ENCODE data around the gene KCNG2.

The KCNG2 gene

GRCh38 chr18:79878741-79879378, 81.1 kb downstream of the KCNG2 start:
- Histone ChIP-seq H3K27ac (ENCODE audit: low read depth, low read length) (no peak overlapping the region), H3K27me3 (ENCODE audit: control insufficient read depth in 1 of 2, insufficient read depth in 2 of 2, low read length in 2 of 2) (peaks cover 0 to 9% of the 10 kb centered on the region in 2 donors), H3K4me1 (ENCODE audit: insufficient read depth, low read length) (no peaks in the 10 kb centered on the region), H3K9ac (ENCODE audit: low read length) (no peak overlapping the region), H3K4me3 (ENCODE audit: low read depth in 1 of 2, low read length in 2 of 2) (no peak overlapping the region), H3K9me3 (ENCODE audit: low read length) (no peaks in the 10 kb centered on the region), H3K36me3 (ENCODE audit: insufficient read depth, low read length) (no peaks in the 10 kb centered on the region)

GRCh38 chr18:79879566-79879965, 81.8 kb downstream of the KCNG2 start:
- no peaks in the 10 kb centered on the region for H3K4me1 ChIP-seq (ENCODE audit: insufficient read depth, low read length)
- no peak overlapping the region for H3K4me3 ChIP-seq (ENCODE audit: low read depth in 1 of 2, low read length in 2 of 2)
- H3K9ac ChIP-seq (ENCODE audit: low read length) = no peak overlapping the region
- H3K36me3 ChIP-seq (ENCODE audit: insufficient read depth, low read length) = no peaks in the 10 kb centered on the region
- H3K27ac ChIP-seq (ENCODE audit: low read depth, low read length) = no peak overlapping the region
- no peaks in the 10 kb centered on the region for H3K9me3 ChIP-seq (ENCODE audit: low read length)
- H3K27me3 ChIP-seq (ENCODE audit: control insufficient read depth in 1 of 2, insufficient read depth in 2 of 2, low read length in 2 of 2) = peaks cover 0 to 9% of the 10 kb centered on the region in 2 donors

- H3K4me1 ChIP-seq (ENCODE audit: insufficient read depth, low read length) = no peaks in the 10 kb centered on the region
- no peaks in the 10 kb centered on the region for H3K9me3 ChIP-seq (ENCODE audit: low read length)
- H3K4me3 ChIP-seq (ENCODE audit: low read depth in 1 of 2, low read length in 2 of 2) = no peak overlapping the region
- no peaks in the 10 kb centered on the region for H3K36me3 ChIP-seq (ENCODE audit: insufficient read depth, low read length)
- no peak overlapping the region for H3K27ac ChIP-seq (ENCODE audit: low read depth, low read length)
- H3K27me3 ChIP-seq (ENCODE audit: control insufficient read depth in 1 of 2, insufficient read depth in 2 of 2, low read length in 2 of 2) = peaks cover 0 to 4% of the 10 kb centered on the region in 2 donors
- H3K9ac ChIP-seq (ENCODE audit: low read length) = no peak overlapping the region
Observed at GRCh38 chr18:79881695-79882094, 84.0 kb downstream of the KCNG2 start.

GRCh38 chr18:79882522-79883241, 84.9 kb downstream of the KCNG2 start:
- peaks cover 0 to 4% of the 10 kb centered on the region in 2 donors for H3K27me3 ChIP-seq (ENCODE audit: control insufficient read depth in 1 of 2, insufficient read depth in 2 of 2, low read length in 2 of 2)
- H3K36me3 ChIP-seq (ENCODE audit: insufficient read depth, low read length) = no peaks in the 10 kb centered on the region
- no peak overlapping the region for H3K4me3 ChIP-seq (ENCODE audit: low read depth in 1 of 2, low read length in 2 of 2)
- no peak overlapping the region for H3K27ac ChIP-seq (ENCODE audit: low read depth, low read length)
- no peaks in the 10 kb centered on the region for H3K4me1 ChIP-seq (ENCODE audit: insufficient read depth, low read length)
- no peak overlapping the region for H3K9ac ChIP-seq (ENCODE audit: low read length)
- H3K9me3 ChIP-seq (ENCODE audit: low read length) = no peaks in the 10 kb centered on the region

- H3K4me1 ChIP-seq (ENCODE audit: insufficient read depth, low read length) = no peaks in the 10 kb centered on the region
- peaks cover 0 to 4% of the 10 kb centered on the region in 2 donors for H3K27me3 ChIP-seq (ENCODE audit: control insufficient read depth in 1 of 2, insufficient read depth in 2 of 2, low read length in 2 of 2)
- no peak overlapping the region for H3K4me3 ChIP-seq (ENCODE audit: low read depth in 1 of 2, low read length in 2 of 2)
- no peak overlapping the region for H3K9ac ChIP-seq (ENCODE audit: low read length)
- no peaks in the 10 kb centered on the region for H3K36me3 ChIP-seq (ENCODE audit: insufficient read depth, low read length)
- H3K9me3 ChIP-seq (ENCODE audit: low read length) = no peaks in the 10 kb centered on the region
- H3K27ac ChIP-seq (ENCODE audit: low read depth, low read length) = no peak overlapping the region
Observed at GRCh38 chr18:79883461-79884293, 85.9 kb downstream of the KCNG2 start.

GRCh38 chr18:79884294-79884962, 86.7 kb downstream of the KCNG2 start:
- no peak overlapping the region for H3K27ac ChIP-seq (ENCODE audit: low read depth, low read length)
- no peak overlapping the region for H3K9ac ChIP-seq (ENCODE audit: low read length)
- peaks cover 7% of the 10 kb centered on the region for H3K9me3 ChIP-seq (ENCODE audit: low read length)
- H3K4me3 ChIP-seq (ENCODE audit: low read depth in 1 of 2, low read length in 2 of 2) = no peak overlapping the region
- no peaks in the 10 kb centered on the region for H3K4me1 ChIP-seq (ENCODE audit: insufficient read depth, low read length)
- H3K27me3 ChIP-seq (ENCODE audit: control insufficient read depth in 1 of 2, insufficient read depth in 2 of 2, low read length in 2 of 2) = peaks cover 0 to 4% of the 10 kb centered on the region in 2 donors
- no peaks in the 10 kb centered on the region for H3K36me3 ChIP-seq (ENCODE audit: insufficient read depth, low read length)

- Histone ChIP-seq H3K4me3 (ENCODE audit: low read depth in 1 of 2, low read length in 2 of 2) (no peak overlapping the region), H3K9me3 (ENCODE audit: low read length) (peaks cover 13% of the 10 kb centered on the region), H3K27me3 (ENCODE audit: control insufficient read depth in 1 of 2, insufficient read depth in 2 of 2, low read length in 2 of 2) (peaks cover 0 to 4% of the 10 kb centered on the region in 2 donors), H3K9ac (ENCODE audit: low read length) (no peak overlapping the region), H3K4me1 (ENCODE audit: insufficient read depth, low read length) (no peaks in the 10 kb centered on the region), H3K27ac (ENCODE audit: low read depth, low read length) (no peak overlapping the region), H3K36me3 (ENCODE audit: insufficient read depth, low read length) (no peaks in the 10 kb centered on the region)
Observed at GRCh38 chr18:79884963-79885728, 87.4 kb downstream of the KCNG2 start.

GRCh38 chr18:79887181-79888000, 89.7 kb downstream of the KCNG2 start:
- H3K27ac ChIP-seq (ENCODE audit: low read depth, low read length) = no peak overlapping the region

GRCh38 chr18:79888016-79888415, 90.3 kb downstream of the KCNG2 start:
- no peak overlapping the region for H3K9ac ChIP-seq (ENCODE audit: low read length)
- no peak overlapping the region for H3K4me3 ChIP-seq (ENCODE audit: low read depth in 1 of 2, low read length in 2 of 2)
- H3K9me3 ChIP-seq (ENCODE audit: low read length) = peaks cover 13% of the 10 kb centered on the region
- no peak overlapping the region for H3K27ac ChIP-seq (ENCODE audit: low read depth, low read length)
- H3K4me1 ChIP-seq (ENCODE audit: insufficient read depth, low read length) = no peaks in the 10 kb centered on the region
- no peaks in the 10 kb centered on the region for H3K36me3 ChIP-seq (ENCODE audit: insufficient read depth, low read length)
- H3K27me3 ChIP-seq (ENCODE audit: control insufficient read depth in 1 of 2, insufficient read depth in 2 of 2, low read length in 2 of 2) = peaks cover 0 to 4% of the 10 kb centered on the region in 2 donors

More at GRCh38 chr18:79887181-79888000, 89.7 kb downstream of the KCNG2 start:
- Histone ChIP-seq H3K36me3 (ENCODE audit: insufficient read depth, low read length) (no peaks in the 10 kb centered on the region), H3K4me1 (ENCODE audit: insufficient read depth, low read length) (no peaks in the 10 kb centered on the region), H3K27me3 (ENCODE audit: control insufficient read depth in 1 of 2, insufficient read depth in 2 of 2, low read length in 2 of 2) (peaks cover 0 to 4% of the 10 kb centered on the region in 2 donors), H3K9me3 (ENCODE audit: low read length) (peaks cover 13% of the 10 kb centered on the region), H3K9ac (ENCODE audit: low read length) (no peak overlapping the region), H3K4me3 (ENCODE audit: low read depth in 1 of 2, low read length in 2 of 2) (no peak overlapping the region)

GRCh38 chr18:79889569-79889968, 91.8 kb downstream of the KCNG2 start:
- no peaks in the 10 kb centered on the region for H3K4me1 ChIP-seq (ENCODE audit: insufficient read depth, low read length)
- no peak overlapping the region for H3K9ac ChIP-seq (ENCODE audit: low read length)
- no peaks in the 10 kb centered on the region for H3K36me3 ChIP-seq (ENCODE audit: insufficient read depth, low read length)

More at GRCh38 chr18:79889569-79889968, 91.8 kb downstream of the KCNG2 start:
- H3K27me3 ChIP-seq (ENCODE audit: control insufficient read depth in 1 of 2, insufficient read depth in 2 of 2, low read length in 2 of 2) = no peaks in the 10 kb centered on the region
- no peak overlapping the region for H3K27ac ChIP-seq (ENCODE audit: low read depth, low read length)
- H3K4me3 ChIP-seq (ENCODE audit: low read depth in 1 of 2, low read length in 2 of 2) = no peak overlapping the region
- peaks cover 13% of the 10 kb centered on the region for H3K9me3 ChIP-seq (ENCODE audit: low read length)

Data from muscle layer of colon (tissue), 2 donors.